H9 (cell line): ENCODE measurements around the gene LPP. TPM values are rescaled to one million over a fixed set of nuclear protein-coding genes. Genes with fewer than 3 reads are reported as not detected.

Experiments used
- DNase-seq: peaks from one replicate; pipeline ENCODE4 v3.0.0-alpha.2; 2017
- H2AFZ ChIP-seq: one replicate; pipeline ENCODE4 v1.6.1; 2013; ENCODE audit warnings: mild to moderate bottlenecking, low read length, control low read depth, moderate library complexity
- H2AK5ac ChIP-seq: 2 replicates; pipeline ENCODE4 v1.6.1; 2013; ENCODE audit warnings: low read length, control low read depth, mixed read lengths; ENCODE audit not compliant: insufficient read length
- H2BK120ac ChIP-seq: one replicate; pipeline ENCODE4 v1.6.1; 2013; ENCODE audit warnings: low read depth, mild to moderate bottlenecking, low read length, control low read depth, inconsistent platforms; ENCODE audit not compliant: poor library complexity, severe bottlenecking
- H2BK12ac ChIP-seq: 2 replicates; pipeline ENCODE4 v1.6.1; 2013; ENCODE audit warnings: low read length, control low read depth, mixed read lengths, low read depth; ENCODE audit not compliant: insufficient read length
- H2BK15ac ChIP-seq: 2 replicates; pipeline ENCODE4 v1.6.1; 2013; ENCODE audit warnings: low read depth, low read length, control low read depth
- H2BK20ac ChIP-seq: one replicate; pipeline ENCODE4 v1.6.1; 2013; ENCODE audit warnings: low read depth, mild to moderate bottlenecking, low read length, control low read depth, inconsistent platforms; ENCODE audit not compliant: poor library complexity, severe bottlenecking
- H2BK5ac ChIP-seq: 2 replicates; pipeline ENCODE4 v1.6.1; 2013; ENCODE audit warnings: low read length, control low read depth, mixed read lengths; ENCODE audit not compliant: insufficient read length
- H3K14ac ChIP-seq: 2 replicates; pipeline ENCODE4 v1.6.1; 2013; ENCODE audit warnings: low read length, control low read depth; ENCODE audit not compliant: insufficient read depth
- H3K18ac ChIP-seq: 2 replicates; pipeline ENCODE4 v1.6.1; 2013; ENCODE audit warnings: low read depth, mild to moderate bottlenecking, mixed read lengths, low read length, control low read depth; ENCODE audit not compliant: insufficient read length
- H3K23ac ChIP-seq: 2 replicates; pipeline ENCODE4 v1.6.1; 2013; ENCODE audit warnings: low read length, control low read depth, mixed read lengths, low read depth; ENCODE audit not compliant: insufficient read length
- H3K23me2 ChIP-seq: 2 replicates; pipeline ENCODE4 v1.6.1; 2013; ENCODE audit warnings: low read depth, mild to moderate bottlenecking, mixed read lengths, low read length, control low read depth; ENCODE audit not compliant: insufficient read length, poor library complexity, severe bottlenecking
- H3K27ac ChIP-seq: 2 replicates; pipeline ENCODE4 v1.5.1; 2013; ENCODE audit warnings: low read length, control low read depth, mixed read lengths, low read depth; ENCODE audit not compliant: insufficient read length
- H3K27me3 ChIP-seq: 2 replicates; pipeline ENCODE4 v1.6.1; 2013; ENCODE audit warnings: low read length, control low read depth, inconsistent platforms; ENCODE audit not compliant: insufficient read depth
- H3K4ac ChIP-seq: 2 replicates; pipeline ENCODE4 v1.6.1; 2013; ENCODE audit warnings: low read depth, mild to moderate bottlenecking, control low read depth, inconsistent platforms, low read length, moderate library complexity
- H3K4me1 ChIP-seq: 2 replicates; pipeline ENCODE4 v1.6.1; 2013; ENCODE audit warnings: low read length, control low read depth, inconsistent platforms; ENCODE audit not compliant: insufficient read depth
- H3K4me2 ChIP-seq: 2 replicates; pipeline ENCODE4 v1.6.1; 2013; ENCODE audit warnings: low read length, control low read depth, mixed read lengths; ENCODE audit not compliant: insufficient read length, insufficient read depth
- H3K56ac ChIP-seq: 2 replicates; pipeline ENCODE4 v1.6.1; 2013; ENCODE audit warnings: low read depth, mild to moderate bottlenecking, mixed read lengths, low read length, control low read depth; ENCODE audit not compliant: insufficient read length
- H3K79me1 ChIP-seq: 2 replicates; pipeline ENCODE4 v1.6.1; 2013; ENCODE audit warnings: low read depth, mild to moderate bottlenecking, moderate library complexity, low read length, control low read depth, inconsistent platforms; ENCODE audit not compliant: insufficient read depth, poor library complexity, severe bottlenecking
- H3K79me2 ChIP-seq: 2 replicates; pipeline ENCODE4 v1.6.1; 2013; ENCODE audit warnings: low read length, control low read depth, inconsistent platforms; ENCODE audit not compliant: insufficient read depth
- H3K9ac ChIP-seq: 2 replicates; pipeline ENCODE4 v1.6.1; 2013; ENCODE audit warnings: low read length, control low read depth, mixed read lengths; ENCODE audit not compliant: insufficient read length; ENCODE audit errors: extremely low read depth
- H3K9me3 ChIP-seq: one replicate; pipeline ENCODE4 v1.6.1; 2013; ENCODE audit warnings: low read depth, low read length, inconsistent platforms; ENCODE audit not compliant: control insufficient read depth
- H3T11ph ChIP-seq: one replicate; pipeline ENCODE4 v1.6.1; 2013; ENCODE audit warnings: mild to moderate bottlenecking, low read length, control low read depth, inconsistent platforms
- H4K20me1 ChIP-seq: one replicate; pipeline ENCODE4 v1.6.1; 2013; ENCODE audit not compliant: control insufficient read depth, insufficient read length, insufficient read depth
- H4K5ac ChIP-seq: 2 replicates; pipeline ENCODE4 v1.6.1; 2013; ENCODE audit warnings: low read depth, mild to moderate bottlenecking, mixed read lengths, low read length, control low read depth; ENCODE audit not compliant: insufficient read length
- H4K8ac ChIP-seq: replicated peaks from 2 replicates; pipeline ENCODE4 v1.6.1; 2013; ENCODE audit warnings: low read length, control low read depth, mixed read lengths, low read depth; ENCODE audit not compliant: insufficient read length
- H4K91ac ChIP-seq: 2 replicates; pipeline ENCODE4 v1.6.1; 2013; ENCODE audit warnings: low read depth, mild to moderate bottlenecking, moderate library complexity, mixed read lengths, low read length, control low read depth; ENCODE audit not compliant: insufficient read length
- H3K27ac Mint-ChIP-seq, 3 experiments: 2 replicates in 2 of 3; 3 replicates in 1 of 3; pipeline ENCODE4 v1.8.0; 2020 to 2021; ENCODE audit warnings: mixed read lengths in 3 of 3, mild to moderate bottlenecking in 1 of 3, moderate library complexity in 1 of 3
- H3K27me3 Mint-ChIP-seq: 2 replicates; pipeline ENCODE4 v1.8.0; 2021; ENCODE audit warnings: low read depth, mild to moderate bottlenecking, moderate library complexity, mixed read lengths
- H3K36me3 Mint-ChIP-seq, 3 experiments: 2 replicates in 2 of 3; 3 replicates in 1 of 3; pipeline ENCODE4 v1.8.0; 2020 to 2021; ENCODE audit warnings: low read depth in 3 of 3, mixed read lengths in 3 of 3; ENCODE audit not compliant: insufficient read depth in 1 of 3
- H3K4me1 Mint-ChIP-seq, 2 experiments: 2 replicates each; pipeline ENCODE4 v1.8.0; 2020; ENCODE audit warnings: mixed read lengths in 2 of 2
- H3K4me3 Mint-ChIP-seq, 2 experiments: 2 replicates in 1 of 2; 3 replicates in 1 of 2; pipeline ENCODE4 v1.8.0; 2020 to 2021; ENCODE audit warnings: mild to moderate bottlenecking in 2 of 2, mixed read lengths in 2 of 2, moderate library complexity in 1 of 2
- H3K9me3 Mint-ChIP-seq, 2 experiments: 2 replicates in 1 of 2; 3 replicates in 1 of 2; pipeline ENCODE4 v1.8.0; 2020; ENCODE audit warnings: mild to moderate bottlenecking in 2 of 2, mixed read lengths in 2 of 2, moderate library complexity in 1 of 2
- CTCF ChIP-seq: fragments of 200-600 bp; sonication (generic); conservative IDR thresholded peaks from 3 replicates; pipeline ENCODE4 v1.8.0; 2021; ENCODE audit warnings: antibody characterized with exemption, mild to moderate bottlenecking
- WGBS: extraction: QIAGEN DNeasy Blood & Tissue Kit; methylation state at CpG from one replicate; pipeline ENCODE4 v1.1.7; 2013; ENCODE audit warnings: missing lambda C conversion rate, low lambda C conversion rate, mixed read lengths; ENCODE audit not compliant: insufficient read length; ENCODE audit errors: extremely low coverage; 5-methylcytosine and 5-hydroxymethylcytosine counted together
- total RNA-seq: library from RNA; stranded (reverse); gene quantifications from 2 replicates; pipeline ENCODE4 v1.2.1, GENCODE V29; 2021

Gene LPP
- total RNA-seq, 1 experiment from 2014 or later, result 64.6 TPM

- Histone ChIP-seq H2AFZ (no peak overlapping the region), H3K4ac (no peak overlapping the region)
- WGBS, result no CpG with 5 or more reads among the region's 2 CpGs
Measured at GRCh38 chr3:188589071-188589470, 435.1 kb downstream of the LPP start.

More at GRCh38 chr3:188589071-188589470, 435.1 kb downstream of the LPP start:
- no peak overlapping the region for H2BK120ac ChIP-seq
- H3K23ac ChIP-seq, result no peak overlapping the region
- no peak overlapping the region for H3K9ac ChIP-seq
- no peak overlapping the region for H3K4me2 ChIP-seq
- Mint-ChIP-seq H3K4me3 (no peak overlapping the region), H3K4me1 (peaks cover 0 to 12% of the 10 kb centered on the region in 2 experiments), H3K27ac (no peak overlapping the region), H3K9me3 (no peaks in the 10 kb centered on the region), H3K27me3 (no peaks in the 10 kb centered on the region), H3K36me3 (no peaks in the 10 kb centered on the region)
- H4K20me1 ChIP-seq, result no peaks in the 10 kb centered on the region
- H3K27me3 ChIP-seq, result no peaks in the 10 kb centered on the region
- no peak overlapping the region for H4K5ac ChIP-seq
- no peaks in the 10 kb centered on the region for H3K9me3 ChIP-seq
- no peak overlapping the region for H2BK5ac ChIP-seq
- no peak overlapping the region for H3K18ac ChIP-seq
- H2BK20ac ChIP-seq, result no peak overlapping the region
- no peak overlapping the region for H2BK12ac ChIP-seq
- H2BK15ac ChIP-seq, result no peak overlapping the region
- H3K56ac ChIP-seq, result no peak overlapping the region
- H3T11ph ChIP-seq, result no peak overlapping the region
- H3K27ac ChIP-seq, result no peak overlapping the region
- no peak overlapping the region for H2AK5ac ChIP-seq
- H3K79me1 ChIP-seq, result no peaks in the 10 kb centered on the region
- no peaks in the 10 kb centered on the region for H3K79me2 ChIP-seq
- no peak overlapping the region for H4K91ac ChIP-seq
- no peak for DNase-seq
- TF ChIP-seq CTCF, result no peak
- no peak overlapping the region for H4K8ac ChIP-seq
- H3K4me1 ChIP-seq, result no peaks in the 10 kb centered on the region
- no peak overlapping the region for H3K14ac ChIP-seq
- no peaks in the 10 kb centered on the region for H3K23me2 ChIP-seq
